AG09319 (cell line): ENCODE results near the gene AATF.

ENCODE experiments used
- DNase-seq: peaks from one replicate; pipeline ENCODE4 v3.0.0-alpha.2; 2010; ENCODE audit warnings: low read depth; ENCODE audit errors: extremely low read depth
- TF ChIP-seq, protein P1 (sequence below): IDR thresholded peaks from 2 replicates; pipeline ENCODE4 v1.5.1; 2011; ENCODE audit warnings: low read depth, mild to moderate bottlenecking, inconsistent platforms, low read length, moderate library complexity

Gene AATF

DNA sequence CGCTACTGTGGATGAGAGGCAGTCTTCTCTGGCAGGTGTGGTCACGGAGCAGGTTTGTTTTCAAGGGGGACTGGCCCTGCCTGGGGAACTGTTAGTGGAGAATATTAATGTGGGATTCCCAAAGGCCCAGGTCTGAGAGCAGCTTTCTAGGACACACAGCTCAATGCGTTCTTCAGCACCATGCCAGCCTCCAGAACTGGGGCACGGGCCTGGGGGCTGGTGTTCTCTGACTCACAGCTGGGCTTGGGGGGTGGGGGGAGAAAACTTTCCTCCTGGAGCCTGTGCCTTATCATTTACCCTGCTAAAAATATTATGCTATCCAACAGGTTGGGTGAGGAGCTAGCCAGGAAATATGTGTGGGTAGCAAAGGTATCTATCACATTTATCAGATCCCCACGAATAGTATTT lies 24.9 kb upstream of the AATF start:
- TF ChIP-seq, protein P1, sequence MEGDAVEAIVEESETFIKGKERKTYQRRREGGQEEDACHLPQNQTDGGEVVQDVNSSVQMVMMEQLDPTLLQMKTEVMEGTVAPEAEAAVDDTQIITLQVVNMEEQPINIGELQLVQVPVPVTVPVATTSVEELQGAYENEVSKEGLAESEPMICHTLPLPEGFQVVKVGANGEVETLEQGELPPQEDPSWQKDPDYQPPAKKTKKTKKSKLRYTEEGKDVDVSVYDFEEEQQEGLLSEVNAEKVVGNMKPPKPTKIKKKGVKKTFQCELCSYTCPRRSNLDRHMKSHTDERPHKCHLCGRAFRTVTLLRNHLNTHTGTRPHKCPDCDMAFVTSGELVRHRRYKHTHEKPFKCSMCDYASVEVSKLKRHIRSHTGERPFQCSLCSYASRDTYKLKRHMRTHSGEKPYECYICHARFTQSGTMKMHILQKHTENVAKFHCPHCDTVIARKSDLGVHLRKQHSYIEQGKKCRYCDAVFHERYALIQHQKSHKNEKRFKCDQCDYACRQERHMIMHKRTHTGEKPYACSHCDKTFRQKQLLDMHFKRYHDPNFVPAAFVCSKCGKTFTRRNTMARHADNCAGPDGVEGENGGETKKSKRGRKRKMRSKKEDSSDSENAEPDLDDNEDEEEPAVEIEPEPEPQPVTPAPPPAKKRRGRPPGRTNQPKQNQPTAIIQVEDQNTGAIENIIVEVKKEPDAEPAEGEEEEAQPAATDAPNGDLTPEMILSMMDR, result no peak
- DNase-seq, result no peak

DNA sequence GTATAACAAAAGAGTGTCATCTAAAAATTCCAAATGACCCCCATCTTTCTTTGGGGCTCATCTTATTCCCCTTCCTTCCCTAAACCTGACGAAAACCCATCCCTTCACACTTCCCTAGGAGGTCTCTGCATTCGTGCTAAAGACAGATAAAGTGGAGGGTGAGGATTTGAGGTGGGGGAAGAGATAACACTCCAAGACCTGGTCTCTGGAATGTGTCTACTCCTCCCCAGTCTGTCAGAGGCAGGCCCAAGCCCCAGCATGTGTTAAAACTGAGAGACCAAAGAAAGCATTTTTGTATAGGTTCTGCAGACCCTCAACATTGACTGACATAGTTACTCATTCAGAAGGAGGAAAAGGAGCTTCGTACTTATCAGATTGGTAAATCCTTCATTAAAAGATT lies 22.5 kb upstream of the AATF start:
- DNase-seq, result no peak
- TF ChIP-seq, protein P1, result no peak

DNA sequence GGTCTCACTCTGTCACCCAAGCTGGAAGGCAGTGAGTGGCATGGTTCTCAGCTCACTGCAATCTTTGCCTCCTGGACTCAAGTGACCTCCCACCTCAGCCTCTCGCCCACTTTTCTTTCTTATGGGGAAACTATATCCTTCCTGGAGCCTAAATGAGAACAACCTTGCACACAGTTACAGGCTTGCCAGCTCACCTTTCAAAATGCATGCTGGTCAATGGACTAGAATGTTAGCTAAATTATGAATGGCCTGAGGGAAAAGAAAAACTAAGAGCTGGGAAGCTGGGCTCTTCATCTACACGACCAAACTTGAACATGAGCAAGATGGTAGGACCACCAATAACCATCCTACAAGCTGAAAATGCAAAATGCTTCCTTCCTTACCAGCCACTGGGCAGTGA lies 22.1 kb upstream of the AATF start:
- TF ChIP-seq, protein P1, result no peak
- no peak for DNase-seq

DNA sequence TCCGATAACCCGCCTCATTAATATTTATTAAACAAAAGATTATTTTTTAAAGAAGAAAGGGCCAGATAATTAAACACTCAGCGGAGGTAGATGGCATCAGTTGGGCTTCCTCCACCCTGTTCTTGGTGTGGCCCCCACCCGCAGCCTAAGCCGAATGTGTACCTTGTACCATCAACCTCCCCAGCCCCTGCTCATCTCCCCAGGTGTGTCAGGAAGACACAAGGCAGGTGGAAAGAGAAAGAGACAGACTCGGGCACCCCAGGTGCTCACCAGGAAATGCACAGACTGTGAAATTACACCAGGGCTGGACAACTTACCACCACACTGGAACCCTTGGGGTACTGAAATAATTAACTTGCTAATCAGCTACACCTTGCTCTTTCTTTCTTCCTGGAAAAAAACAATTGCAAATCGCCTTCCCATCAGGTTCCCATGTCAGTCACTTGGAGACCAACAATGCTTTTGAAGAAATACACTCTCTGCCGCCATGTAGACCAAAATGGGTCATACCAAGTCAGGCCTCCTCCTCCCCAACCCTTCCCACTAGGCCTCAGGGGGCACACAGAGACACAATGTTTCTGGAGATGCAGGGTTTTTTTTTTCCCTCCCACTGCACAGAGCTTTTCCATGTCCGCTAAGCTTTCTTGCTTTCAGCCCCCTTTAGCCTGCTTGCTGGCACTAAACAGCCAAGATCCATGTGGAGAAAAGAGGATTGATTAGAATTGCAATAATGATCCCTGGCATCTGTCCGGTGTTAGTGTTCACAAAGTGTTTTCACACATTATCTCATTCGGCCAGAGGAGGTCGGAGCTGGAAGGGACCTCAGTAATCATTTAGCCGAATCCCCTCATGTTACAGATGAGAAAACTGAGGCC lies 20.0 kb upstream of the AATF start:
- TF ChIP-seq, protein P1, result no peak
- no peak for DNase-seq

DNA sequence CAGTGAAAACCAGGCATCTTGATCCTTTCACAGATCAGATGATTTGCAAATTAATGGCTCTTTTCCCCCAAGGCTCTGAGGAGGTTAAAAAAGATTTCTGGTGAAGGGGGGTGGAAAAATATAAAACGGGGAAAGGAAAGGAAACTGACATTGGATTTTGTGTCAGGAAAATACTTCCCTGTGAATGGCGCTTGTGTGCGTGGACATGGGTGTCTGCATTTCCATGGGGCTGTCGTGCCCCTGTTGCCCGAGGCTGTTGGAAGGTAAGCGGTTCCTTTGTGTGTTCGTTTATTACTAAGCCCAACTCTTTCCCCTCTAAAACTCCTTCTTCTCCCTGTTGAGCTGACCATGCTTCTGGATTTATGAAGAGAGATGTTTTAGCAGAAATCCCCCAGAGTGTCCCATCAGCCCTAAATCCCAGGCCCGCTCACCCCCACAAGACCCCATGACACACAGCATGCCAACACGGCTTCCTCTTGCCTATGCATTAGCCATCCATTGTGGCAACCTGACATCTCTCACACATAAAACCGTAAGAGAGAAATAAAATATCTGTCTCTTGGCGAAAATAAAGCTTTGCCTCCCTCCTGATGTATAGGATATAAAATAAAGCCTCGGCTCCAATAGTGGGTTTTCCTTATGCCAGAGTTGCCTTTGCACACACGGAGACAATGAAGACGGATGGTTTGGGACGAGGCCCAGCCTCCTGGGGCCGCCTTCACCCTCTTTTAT lies 18.7 kb upstream of the AATF start:
- TF ChIP-seq, protein P1, result no peak
- no peak for DNase-seq

DNA sequence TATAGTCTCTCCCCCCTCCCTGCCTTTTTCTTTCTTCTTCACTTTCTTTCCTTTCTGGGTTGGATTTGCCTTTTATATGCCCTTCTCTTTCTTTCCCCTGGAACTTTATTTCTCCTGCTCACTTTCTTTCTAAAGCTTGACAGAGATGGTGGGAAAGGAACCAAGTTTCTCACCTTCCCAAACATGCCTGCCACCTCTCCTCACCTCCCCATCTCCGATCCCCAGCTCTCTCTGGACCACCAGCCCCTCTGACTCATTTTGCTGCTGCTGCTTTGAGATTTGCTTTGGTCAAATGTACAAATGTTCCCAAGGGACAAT lies 18.2 kb upstream of the AATF start:
- DNase-seq, result no peak
- TF ChIP-seq, protein P1, result no peak

DNA sequence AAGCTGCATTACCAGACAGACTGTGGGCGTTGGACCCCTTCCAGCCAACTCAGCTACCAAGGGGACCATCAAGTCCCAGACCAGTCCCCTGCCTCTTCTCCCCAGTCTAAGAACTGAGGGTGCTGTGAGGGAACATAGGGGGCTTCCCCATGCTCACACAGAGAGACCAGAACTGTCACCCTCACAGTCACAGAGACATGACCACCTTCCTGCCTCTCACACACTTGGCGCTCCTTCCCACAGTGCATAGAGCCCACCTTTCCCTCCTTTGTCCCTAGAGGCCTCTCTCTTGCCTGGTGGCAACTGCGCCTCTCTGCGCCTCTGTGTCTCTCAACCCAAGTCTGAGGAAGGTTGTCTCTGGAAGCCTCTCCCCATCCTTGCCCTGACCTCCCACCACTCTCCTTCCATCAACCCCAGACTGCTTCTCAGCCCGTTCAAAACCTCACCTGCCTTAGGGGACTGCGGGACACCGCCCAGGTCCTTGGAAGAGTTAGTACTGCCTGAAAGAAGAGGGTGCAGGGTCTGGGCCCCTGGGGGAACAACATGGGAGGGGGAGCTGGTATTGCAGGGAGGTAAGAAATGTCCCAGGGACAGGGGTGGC lies 17.6 kb upstream of the AATF start:
- TF ChIP-seq, protein P1, result no peak

More for the DNA sequence above, 17.6 kb upstream of the AATF start:
- DNase-seq, result no peak
